Measurements from ENCODE around the gene ATXN7.

DNA sequence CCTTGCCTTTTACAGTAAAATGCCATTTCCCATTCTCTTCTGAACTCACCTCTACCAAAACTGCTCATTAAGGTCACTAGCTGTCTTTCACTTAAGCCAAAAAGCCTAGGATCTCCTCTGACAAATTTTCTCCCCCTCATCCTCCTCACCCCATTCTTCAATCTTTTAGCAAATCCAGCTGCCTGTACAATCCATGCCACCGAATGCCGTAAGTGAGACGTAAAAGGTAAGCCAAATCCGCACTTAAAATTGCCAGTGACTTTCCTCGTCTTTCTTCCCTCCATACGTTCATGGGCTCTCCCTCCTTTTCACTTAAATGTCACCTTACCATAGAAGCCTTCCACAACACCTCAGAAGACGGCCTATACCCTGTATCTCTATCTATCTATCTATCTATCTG is 145.9 kb downstream of the ATXN7 start:
- no peak for TF ChIP-seq POLR2A (IDR thresholded peaks at IDR 0.05)
- TF ChIP-seq CTCF (IDR thresholded peaks at IDR 0.05) = no peak
